Upper lobe of left lung (tissue), 4 donors: ENCODE measurements around the gene SLC16A11.

Source experiments
- CTCF ChIP-seq, 6 experiments: fragments of 450-650 bp in 4 of 6; fragments of 200-600 bp in 2 of 6; sonication (generic) in 2 of 6; IDR thresholded peaks; one replicate each; pipeline ENCODE4 v1.5.1; 2016 to 2019; ENCODE audit warnings: antibody characterized with exemption in 6 of 6
- EP300 ChIP-seq, 4 donors: sonication (generic); formaldehyde crosslinking; IDR thresholded peaks; one replicate each; pipeline ENCODE4 v1.5.1; 2017; ENCODE audit warnings: antibody characterized with exemption in 4 of 4, control low read depth in 2 of 4
- POLR2A ChIP-seq, 4 donors: fragments of 450-650 bp; IDR thresholded peaks; one replicate each; pipeline ENCODE4 v1.5.1; 2016 to 2017; ENCODE audit warnings: antibody characterized with exemption in 4 of 4, mild to moderate bottlenecking in 2 of 4
- POLR2AphosphoS5 ChIP-seq, 2 donors: sonication (generic); formaldehyde crosslinking; IDR thresholded peaks; one replicate each; pipeline ENCODE4 v1.5.1; 2017; ENCODE audit warnings: antibody characterized with exemption in 2 of 2

- no peak for TF ChIP-seq POLR2A (IDR thresholded peaks at IDR 0.05)
- TF ChIP-seq EP300 (IDR thresholded peaks at IDR 0.05), result no peak
- no peak for TF ChIP-seq CTCF (IDR thresholded peaks at IDR 0.05)
- no peak for TF ChIP-seq POLR2AphosphoS5 (IDR thresholded peaks at IDR 0.05)
Measured at GRCh38 chr17:7020894-7021664, 22.8 kb downstream of the SLC16A11 start.
